Measurements from ENCODE around the gene BMP8A.
"Not testable (repeated sequence)": the region's sequence is repeated elsewhere in the genome, so short reads cannot be mapped to it uniquely, and the experiment has no call there.

- TF ChIP-seq POLR2A (IDR thresholded peaks at IDR 0.05; ENCODE audit: low read depth, low read length); POLR2AphosphoS5 (IDR thresholded peaks at IDR 0.05; ENCODE audit: low read depth, low read length); PAX5 (IDR thresholded peaks at IDR 0.05; ENCODE audit: insufficient read depth, low read length, severe bottlenecking); TAF1 (IDR thresholded peaks at IDR 0.05; ENCODE audit: low read depth, low read length); SPI1 (IDR thresholded peaks at IDR 0.05; ENCODE audit: low read depth, low read length); POU2F2 (IDR thresholded peaks at IDR 0.05; ENCODE audit: low read depth, low read length): not testable (repeated sequence)
Measured at GRCh38 chr1:39516841-39517240, 25.4 kb downstream of the BMP8A start.
